GM10248 (cell line): Measurements from ENCODE around the gene RAC2.

ENCODE experiments used
- CTCF ChIA-PET: fragments of 300-600 bp; sonication (Branson Sonifier 250); formaldehyde crosslinking; extraction: SDS; loops from one replicate; lab custom pipeline; 2021; ENCODE audit warnings: antibody characterized with exemption; lab: Yijun Ruan, JAX
- POLR2A ChIA-PET: fragments of 350-650 bp; sonication (Branson Sonifier 250); formaldehyde crosslinking; extraction: SDS; loops from one replicate; lab custom pipeline; 2020; ENCODE audit warnings: antibody characterized with exemption; lab: Yijun Ruan, JAX
- DNase-seq: peaks from one replicate; pipeline ENCODE4 v3.0.0; 2012; ENCODE audit errors: extremely low spot score
- TF ChIP-seq, protein P1 (sequence below): IDR thresholded peaks from 2 replicates; pipeline ENCODE4 v1.5.1; 2012; ENCODE audit warnings: mild to moderate bottlenecking, low read depth; ENCODE audit errors: extremely low read depth, missing control alignments, control extremely low read depth

The RAC2 gene

DNA sequence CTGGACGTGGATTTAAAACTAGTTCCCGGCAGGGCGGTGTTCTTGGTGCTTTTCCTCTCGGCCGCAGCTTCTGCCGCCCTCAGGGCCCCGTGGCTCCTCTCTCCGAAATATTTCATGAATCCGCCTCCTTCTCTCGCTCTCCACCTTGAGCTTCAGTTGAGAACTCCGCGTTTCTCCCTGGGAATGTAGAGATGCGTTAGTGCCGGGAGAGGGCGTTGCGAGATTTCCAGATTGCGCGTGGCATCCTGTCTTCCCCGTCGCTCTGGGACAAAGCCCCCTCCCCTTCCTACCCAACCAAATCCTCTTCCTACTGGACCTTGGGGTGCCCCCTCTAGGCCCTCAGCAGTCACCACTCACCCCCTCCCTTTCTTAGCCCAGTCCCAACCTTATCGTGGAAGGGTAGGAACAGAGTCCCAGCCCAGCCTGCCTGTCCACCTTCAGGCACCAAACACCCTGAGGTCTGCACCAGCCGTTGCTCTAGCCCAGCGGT lies 15.5 kb upstream of the RAC2 start:
- CTCF ChIA-PET: interaction anchor here (0.7 to 5.6 kb wide), 36 partner anchors 8 to 307 kb away, joined by 3 to 195 read pairs (median 6); partner anchors contain the start of genes CYTH4, IL2RB, MFNG and RAC2
- TF ChIP-seq, protein P1, sequence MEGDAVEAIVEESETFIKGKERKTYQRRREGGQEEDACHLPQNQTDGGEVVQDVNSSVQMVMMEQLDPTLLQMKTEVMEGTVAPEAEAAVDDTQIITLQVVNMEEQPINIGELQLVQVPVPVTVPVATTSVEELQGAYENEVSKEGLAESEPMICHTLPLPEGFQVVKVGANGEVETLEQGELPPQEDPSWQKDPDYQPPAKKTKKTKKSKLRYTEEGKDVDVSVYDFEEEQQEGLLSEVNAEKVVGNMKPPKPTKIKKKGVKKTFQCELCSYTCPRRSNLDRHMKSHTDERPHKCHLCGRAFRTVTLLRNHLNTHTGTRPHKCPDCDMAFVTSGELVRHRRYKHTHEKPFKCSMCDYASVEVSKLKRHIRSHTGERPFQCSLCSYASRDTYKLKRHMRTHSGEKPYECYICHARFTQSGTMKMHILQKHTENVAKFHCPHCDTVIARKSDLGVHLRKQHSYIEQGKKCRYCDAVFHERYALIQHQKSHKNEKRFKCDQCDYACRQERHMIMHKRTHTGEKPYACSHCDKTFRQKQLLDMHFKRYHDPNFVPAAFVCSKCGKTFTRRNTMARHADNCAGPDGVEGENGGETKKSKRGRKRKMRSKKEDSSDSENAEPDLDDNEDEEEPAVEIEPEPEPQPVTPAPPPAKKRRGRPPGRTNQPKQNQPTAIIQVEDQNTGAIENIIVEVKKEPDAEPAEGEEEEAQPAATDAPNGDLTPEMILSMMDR: peak; percentile 54
- DNase-seq: no peak
- POLR2A ChIA-PET: no interaction called here

- TF ChIP-seq, protein P1: no peak
- no peak for DNase-seq
- CTCF ChIA-PET: interaction anchor here (0.7 to 5.6 kb wide), 27 partner anchors 9 to 308 kb away, joined by 3 to 195 read pairs (median 6); partner anchors contain the start of genes CYTH4, IL2RB and RAC2
- POLR2A ChIA-PET: no interaction called here
These were observed 14.8 kb upstream of the RAC2 start for GRCh38 chr22:37258753-37259401.

DNA sequence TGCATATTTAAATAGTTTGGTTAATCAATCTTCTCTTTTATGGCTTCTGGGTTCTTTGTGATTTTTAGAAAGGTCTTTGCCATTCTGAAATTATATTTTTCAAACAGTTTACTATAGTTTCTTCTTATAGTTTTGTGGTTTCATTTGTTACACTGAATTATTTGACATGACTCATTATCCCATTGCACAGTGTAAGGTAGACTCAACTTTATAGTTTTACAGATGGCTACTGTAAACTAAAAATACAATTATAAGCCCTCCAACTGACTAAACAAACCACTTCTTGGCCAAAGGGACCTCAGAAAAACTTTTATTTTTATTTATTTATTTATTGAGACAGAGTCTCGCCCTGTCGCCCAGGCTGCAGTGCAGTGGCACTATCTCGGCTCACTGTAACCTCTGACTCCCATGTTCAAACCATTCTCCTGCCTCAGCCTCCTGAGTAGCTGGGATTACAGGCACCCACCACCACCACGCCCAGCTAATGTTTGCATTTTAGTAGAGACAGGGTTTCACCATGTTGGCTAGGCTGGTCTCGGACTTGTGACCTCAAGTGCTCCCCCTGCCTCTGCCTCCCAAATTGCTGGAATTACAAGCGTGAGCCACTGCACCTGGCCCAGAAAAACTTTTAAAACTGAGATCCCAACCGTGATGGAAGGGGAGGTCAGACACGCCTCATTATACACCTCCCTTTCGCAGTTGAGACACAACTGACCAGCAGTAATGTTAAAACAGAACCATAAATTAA lies 14.1 kb upstream of the RAC2 start:
- TF ChIP-seq, protein P1: no peak
- POLR2A ChIA-PET: no interaction called here
- CTCF ChIA-PET: interaction anchor here (1.3 to 5.6 kb wide), 7 partner anchors 9 to 58 kb away, joined by 3 to 195 read pairs (median 10); partner anchors contain the start of gene RAC2
- DNase-seq: no peak

DNA sequence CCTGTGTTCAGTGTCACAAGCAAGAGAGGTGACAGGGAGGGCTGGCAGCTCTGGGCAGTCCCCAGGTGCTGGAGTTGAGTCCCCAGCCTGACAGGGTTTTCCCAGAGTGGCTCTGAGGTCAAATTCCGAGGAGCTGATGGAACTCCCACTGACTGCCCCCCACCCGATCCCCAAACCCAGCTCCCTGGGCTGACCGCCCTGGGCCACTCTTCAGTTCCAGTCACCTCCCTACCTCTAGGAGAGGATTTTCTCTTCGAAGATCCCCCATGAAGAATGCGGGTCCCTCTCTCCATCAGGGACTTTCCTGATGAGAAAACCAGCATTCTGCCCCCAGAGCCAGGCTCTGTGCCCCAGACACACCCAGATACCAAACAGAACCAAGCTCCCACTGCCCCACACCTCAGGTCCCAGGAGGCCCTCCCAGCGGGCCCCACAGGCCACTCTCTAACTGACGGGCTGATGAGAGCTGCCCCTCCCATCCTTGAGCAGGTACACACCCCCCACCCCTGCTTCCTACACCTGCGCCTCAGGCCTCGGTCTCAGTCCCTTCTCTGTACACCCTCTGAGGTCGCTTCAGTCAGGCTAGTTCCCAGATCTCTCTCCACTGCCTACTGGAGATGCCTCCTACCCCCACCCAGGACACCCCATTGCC lies 12.1 kb upstream of the RAC2 start:
- CTCF ChIA-PET: interaction anchor here (1.0 to 1.4 kb wide), 3 partner anchors 8 to 66 kb away, joined by 3 to 5 read pairs (median 3); no protein-coding TSS in a partner anchor
- POLR2A ChIA-PET: no interaction called here
- TF ChIP-seq, protein P1: no peak
- DNase-seq: no peak

GRCh38 chr22:37255558-37256006 lies 11.5 kb upstream of the RAC2 start:
- no peak for DNase-seq
- CTCF ChIA-PET: interaction anchor here (1.0 to 1.4 kb wide), 3 partner anchors 9 to 66 kb away, joined by 3 to 5 read pairs (median 3); no protein-coding TSS in a partner anchor

More at GRCh38 chr22:37255558-37256006, 11.5 kb upstream of the RAC2 start:
- POLR2A ChIA-PET: no interaction called here
- TF ChIP-seq, protein P1: no peak
